Stimulated activated CD4-positive, alpha-beta T cell treated with anti-CD3 and anti-CD28 coated beads, Interleukin-12 subunit alpha, Interleukin-12 subunit beta, amount 100 ng/mL, for 4 hours (primary cell): ENCODE data around the gene CACNA1F.

ENCODE experiments used
- DNase-seq: peaks from one replicate; pipeline ENCODE4 v3.0.0-alpha.2; 2020

CACNA1F gene

GRCh38 chrX:49233176-49233575, at the start of gene CACNA1F:
Gene CACNA1F (minus strand): TSS chrX:49233340. CDS start chrX:49233309, 31 bp downstream.
- no peak for DNase-seq

GRCh38 chrX:49282647-49283011, 49.5 kb upstream of the CACNA1F start:
- DNase-seq: no peak

GRCh38 chrX:49278081-49278480, 44.9 kb upstream of the CACNA1F start:
- DNase-seq: no peak

GRCh38 chrX:49277535-49277830, 44.3 kb upstream of the CACNA1F start:
- no peak for DNase-seq

- DNase-seq: no peak
Measured at GRCh38 chrX:49276671-49277534, 43.8 kb upstream of the CACNA1F start.

- no peak for DNase-seq
Measured at GRCh38 chrX:49276207-49276606, 43.1 kb upstream of the CACNA1F start.

- no peak for DNase-seq
Measured at GRCh38 chrX:49273181-49273727, 40.1 kb upstream of the CACNA1F start.

- no peak for DNase-seq
Measured at GRCh38 chrX:49272421-49272820, 39.3 kb upstream of the CACNA1F start.

GRCh38 chrX:49271341-49271740, 38.2 kb upstream of the CACNA1F start:
- no peak for DNase-seq

- DNase-seq: no peak
Measured at GRCh38 chrX:49270249-49270921, 37.2 kb upstream of the CACNA1F start.

GRCh38 chrX:49269767-49270248, 36.7 kb upstream of the CACNA1F start, which contains the start of gene PPP1R3F:
Gene PPP1R3F (plus strand): TSS chrX:49269793. CDS start chrX:49269870, 77 bp downstream.
- no peak for DNase-seq

- DNase-seq: peak; percentile 88
Measured at GRCh38 chrX:49269010-49269766, 36.0 kb upstream of the CACNA1F start.

GRCh38 chrX:49268702-49269009, 35.5 kb upstream of the CACNA1F start:
- DNase-seq: no peak

- no peak for DNase-seq
Measured at GRCh38 chrX:49266523-49267445, 33.6 kb upstream of the CACNA1F start.

- DNase-seq: no peak
Measured at GRCh38 chrX:49264460-49264859, 31.3 kb upstream of the CACNA1F start, which contains the start of gene FOXP3. Gene FOXP3 (minus strand): TSS chrX:49264710. CDS start chrX:49258505, 6,205 bp downstream.

- DNase-seq: no peak
Measured at GRCh38 chrX:49263631-49264030, 30.5 kb upstream of the CACNA1F start.

GRCh38 chrX:49262603-49263002, 29.5 kb upstream of the CACNA1F start:
- DNase-seq: no peak

- no peak for DNase-seq
Measured at GRCh38 chrX:49260221-49260985, 27.3 kb upstream of the CACNA1F start.

- DNase-seq: no peak
Measured at GRCh38 chrX:49258749-49259124, 25.6 kb upstream of the CACNA1F start.

GRCh38 chrX:49257846-49258748, 25.0 kb upstream of the CACNA1F start:
- DNase-seq: no peak
